Fibroblast of the aortic adventitia (primary cell): Measurements from ENCODE around the gene PDPN. TPM values are rescaled to one million over a fixed set of nuclear protein-coding genes. Genes with fewer than 3 reads are reported as not detected.
"Not testable (repeated sequence)": the region's sequence is repeated elsewhere in the genome, so short reads cannot be mapped to it uniquely, and the experiment has no call there.

Experiments
- DNase-seq: peaks from one replicate; pipeline ENCODE4 v3.0.0-alpha.2; 2010; ENCODE audit warnings: low read depth
- H3K4me3 ChIP-seq: 2 replicates; pipeline ENCODE4 v1.5.1; 2011; ENCODE audit warnings: low read depth, mild to moderate bottlenecking, control low read depth, low read length, moderate library complexity
- total RNA-seq: library from RNA; depleted of rRNA; stranded (reverse); fragments of >200 nt; gene quantifications from 2 replicates; pipeline ENCODE4 v1.2.3, GENCODE V29; 2012; ENCODE audit warnings: low replicate concordance
- TF ChIP-seq, protein P1 (sequence below): IDR thresholded peaks from 2 replicates; pipeline ENCODE4 v1.5.1; 2011; ENCODE audit warnings: mild to moderate bottlenecking, low read length, control low read depth, inconsistent platforms; ENCODE audit not compliant: insufficient read depth

The PDPN gene
- total RNA-seq, 1 donor: 2.0 TPM

DNA sequence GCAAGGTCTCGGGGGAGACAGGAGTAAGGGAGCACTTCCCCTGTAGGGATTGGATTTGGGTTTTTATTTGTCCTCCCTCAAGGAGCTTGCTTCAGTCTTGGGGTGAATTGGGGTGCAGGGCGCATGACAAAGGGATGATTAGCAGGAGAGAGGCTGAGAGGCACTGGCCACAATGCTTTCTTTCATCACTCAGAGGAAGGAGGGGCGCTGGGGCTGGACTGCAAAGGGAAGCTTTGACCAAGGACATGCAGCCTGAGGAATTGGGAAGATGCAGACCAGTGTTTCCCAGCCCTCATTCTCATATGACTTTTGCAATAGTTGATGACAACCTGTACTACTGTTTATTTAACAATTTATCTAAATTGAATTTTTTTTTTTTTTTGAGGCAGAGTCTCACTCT lies 34.1 kb upstream of the PDPN start:
- no peak for DNase-seq
- TF ChIP-seq, protein P1, sequence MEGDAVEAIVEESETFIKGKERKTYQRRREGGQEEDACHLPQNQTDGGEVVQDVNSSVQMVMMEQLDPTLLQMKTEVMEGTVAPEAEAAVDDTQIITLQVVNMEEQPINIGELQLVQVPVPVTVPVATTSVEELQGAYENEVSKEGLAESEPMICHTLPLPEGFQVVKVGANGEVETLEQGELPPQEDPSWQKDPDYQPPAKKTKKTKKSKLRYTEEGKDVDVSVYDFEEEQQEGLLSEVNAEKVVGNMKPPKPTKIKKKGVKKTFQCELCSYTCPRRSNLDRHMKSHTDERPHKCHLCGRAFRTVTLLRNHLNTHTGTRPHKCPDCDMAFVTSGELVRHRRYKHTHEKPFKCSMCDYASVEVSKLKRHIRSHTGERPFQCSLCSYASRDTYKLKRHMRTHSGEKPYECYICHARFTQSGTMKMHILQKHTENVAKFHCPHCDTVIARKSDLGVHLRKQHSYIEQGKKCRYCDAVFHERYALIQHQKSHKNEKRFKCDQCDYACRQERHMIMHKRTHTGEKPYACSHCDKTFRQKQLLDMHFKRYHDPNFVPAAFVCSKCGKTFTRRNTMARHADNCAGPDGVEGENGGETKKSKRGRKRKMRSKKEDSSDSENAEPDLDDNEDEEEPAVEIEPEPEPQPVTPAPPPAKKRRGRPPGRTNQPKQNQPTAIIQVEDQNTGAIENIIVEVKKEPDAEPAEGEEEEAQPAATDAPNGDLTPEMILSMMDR: no peak

DNA sequence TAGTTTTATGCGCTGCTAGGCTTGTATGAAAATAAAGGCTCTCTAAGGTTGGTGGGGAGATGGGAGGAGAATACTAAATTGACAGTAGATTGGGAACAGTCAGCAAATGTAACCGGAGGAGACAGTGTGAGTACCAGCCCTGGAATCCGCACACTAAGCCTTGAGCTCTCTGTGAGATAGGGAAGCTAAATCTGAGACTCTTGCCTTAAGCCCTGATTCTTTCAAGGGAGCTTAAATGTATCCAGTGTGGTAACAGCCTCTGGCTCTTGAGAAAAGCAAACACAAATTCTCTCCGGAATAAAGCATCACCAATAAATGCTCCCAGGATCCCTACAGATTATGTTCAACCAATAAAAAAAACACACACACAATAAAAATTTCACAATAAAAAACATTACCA lies 33.0 kb upstream of the PDPN start:
- no peak for DNase-seq
- TF ChIP-seq, protein P1: no peak
- H3K4me3 ChIP-seq: no peak overlapping the region

More for the DNA sequence above, 34.1 kb upstream of the PDPN start:
- H3K4me3 ChIP-seq: no peak overlapping the region

DNA sequence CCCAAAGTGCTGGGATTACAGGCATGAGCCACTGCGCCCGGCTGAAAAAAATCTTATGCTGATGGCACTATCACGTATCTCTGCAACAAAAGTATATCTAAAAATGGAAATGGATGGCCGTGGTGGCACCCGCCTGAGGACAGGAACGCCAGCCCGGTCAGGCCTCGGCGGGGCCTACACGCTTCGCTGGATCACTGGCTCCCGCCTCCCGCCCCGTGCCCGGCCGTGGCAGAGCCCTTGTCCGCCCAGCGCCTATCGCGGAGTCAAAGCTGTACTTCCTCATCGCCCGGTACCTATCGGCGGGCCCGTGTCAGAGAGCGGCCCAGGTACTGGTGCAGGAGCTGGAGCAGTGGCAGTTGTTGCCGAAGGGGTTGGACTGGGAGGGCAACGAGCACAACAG lies 28.8 kb upstream of the PDPN start:
- no peak for DNase-seq
- H3K4me3 ChIP-seq: no peak overlapping the region
- TF ChIP-seq, protein P1: no peak

DNA sequence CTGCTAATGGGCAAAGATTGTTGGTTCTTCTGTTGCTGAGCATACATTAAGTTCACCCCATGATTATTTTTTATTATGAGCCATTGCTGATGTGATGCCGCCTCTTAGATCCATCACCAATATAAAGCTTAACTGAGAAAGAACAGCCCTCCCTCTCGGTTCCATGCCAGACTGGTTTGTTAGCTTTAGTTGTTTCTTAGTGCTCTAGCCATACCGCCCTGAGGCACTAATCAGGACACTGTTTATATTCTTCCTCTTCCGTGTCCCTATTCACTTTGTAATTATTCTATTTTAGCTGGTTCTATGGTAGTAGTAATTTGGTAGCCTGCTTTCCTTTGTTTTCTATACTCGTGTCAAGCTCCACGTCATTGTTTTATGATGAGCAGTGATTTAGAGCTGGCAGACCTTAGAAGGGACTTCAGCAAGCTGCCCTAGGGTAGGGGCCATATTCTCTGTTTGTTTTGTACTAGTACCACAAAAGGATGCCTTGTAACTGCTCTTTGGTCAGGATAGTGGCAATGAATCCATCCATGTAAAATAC lies 27.3 kb upstream of the PDPN start:
- no peak for DNase-seq
- TF ChIP-seq, protein P1: no peak
- no peak overlapping the region for H3K4me3 ChIP-seq

DNA sequence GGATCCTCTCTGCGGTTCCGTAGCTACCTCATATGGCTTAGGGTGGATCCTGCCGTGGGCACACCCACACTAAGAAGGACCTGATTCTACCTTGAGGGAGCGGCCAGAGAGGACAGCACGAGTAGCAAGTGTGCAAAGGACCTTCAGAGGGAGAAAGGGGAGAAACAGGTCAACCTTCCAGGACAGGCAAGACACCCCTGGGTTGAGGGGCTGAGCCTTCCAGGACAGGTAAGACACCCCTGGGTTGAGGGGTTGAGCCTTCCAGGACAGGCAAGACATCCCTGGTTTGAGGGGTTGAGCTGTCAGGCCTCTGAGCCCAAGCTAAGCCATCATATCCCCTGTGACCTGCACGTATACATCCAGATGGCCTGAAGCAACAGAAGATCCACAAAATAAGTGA lies 23.1 kb upstream of the PDPN start:
- H3K4me3 ChIP-seq: no peak overlapping the region
- TF ChIP-seq, protein P1: no peak
- DNase-seq: no peak

DNA sequence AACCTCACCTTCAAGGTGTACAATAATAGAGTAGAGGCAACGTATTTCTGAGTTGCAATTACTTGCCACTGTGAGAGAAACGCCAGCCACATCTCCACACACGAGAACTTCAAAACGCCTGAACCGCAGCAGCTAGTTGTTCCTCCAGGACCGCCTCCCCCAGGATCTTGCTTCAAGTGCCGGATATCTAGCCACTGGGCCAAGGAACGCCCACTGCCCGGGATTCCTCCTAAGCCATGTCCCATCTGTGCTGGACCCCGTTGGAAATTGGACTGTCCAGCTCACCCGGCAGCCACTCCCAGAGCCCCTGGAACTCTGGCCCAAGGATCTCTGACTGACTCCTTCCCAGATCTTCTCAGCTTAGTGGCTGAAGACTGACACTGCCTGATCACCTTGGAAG lies 20.7 kb upstream of the PDPN start:
- not testable (repeated sequence) for DNase-seq, H3K4me3 ChIP-seq

DNA sequence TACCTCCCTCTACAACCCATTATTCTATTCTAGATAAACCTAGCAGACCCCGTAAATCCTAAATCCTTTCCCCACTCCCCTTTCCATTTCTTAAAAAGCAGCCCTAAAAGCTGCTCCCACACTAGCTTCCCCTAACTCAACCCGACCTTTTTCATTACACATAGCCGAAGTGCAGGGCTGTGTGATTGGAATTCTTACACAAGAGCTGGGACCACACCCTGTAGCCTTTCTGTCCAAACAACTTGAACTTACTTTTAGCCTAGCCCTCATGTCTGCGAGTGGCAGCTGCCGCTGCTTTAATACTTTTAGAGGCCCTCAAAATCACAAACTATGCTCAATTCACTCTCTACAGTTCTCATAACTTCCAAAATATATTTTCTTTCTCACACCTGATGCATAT lies 19.6 kb upstream of the PDPN start:
- TF ChIP-seq, protein P1: no peak
- no peak overlapping the region for H3K4me3 ChIP-seq
- no peak for DNase-seq

DNA sequence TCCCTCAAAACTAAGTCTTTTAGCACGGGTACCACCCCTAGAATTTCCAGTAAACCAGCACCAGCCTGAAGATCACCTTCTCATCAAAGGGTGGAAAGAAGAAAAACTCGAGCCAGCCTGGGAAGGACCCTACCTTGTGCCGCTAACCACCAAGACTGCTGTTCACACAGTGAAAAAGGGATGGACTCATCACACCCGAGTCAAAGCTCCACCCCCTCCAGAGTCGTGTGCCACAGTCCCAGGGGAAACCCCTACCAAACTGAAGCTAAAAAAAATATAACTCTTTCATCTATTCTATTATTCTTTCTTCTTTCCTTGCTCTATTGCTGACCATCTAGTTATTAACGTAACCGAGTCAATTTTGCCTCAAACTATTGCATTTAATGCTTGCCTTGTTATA lies 13.2 kb upstream of the PDPN start:
- DNase-seq, H3K4me3 ChIP-seq: not testable (repeated sequence)
